Lower lobe of right lung (tissue), 2 donors: ENCODE measurements around the gene HCN1. TPM values are rescaled to one million over a fixed set of nuclear protein-coding genes. Genes with fewer than 3 reads are reported as not detected.

Experiments
- ATAC-seq, 2 donors: fragments of 200-7000 bp; cut with Tn5 transposase; one replicate each; pipeline ENCODE4 v1.9.1; 2020 to 2022; ENCODE audit warnings: mild to moderate bottlenecking in 2 of 2, moderate library complexity in 2 of 2
- DNase-seq: peaks from one replicate; pipeline ENCODE4 v3.0.0-alpha.2; 2020
- H3K27ac ChIP-seq: fragments of 200-600 bp; one replicate; pipeline ENCODE4 v1.8.0; 2022
- H3K27me3 ChIP-seq: fragments of 200-600 bp; one replicate; pipeline ENCODE4 v1.8.0; 2022; ENCODE audit warnings: low read depth
- H3K36me3 ChIP-seq: fragments of 200-600 bp; one replicate; pipeline ENCODE4 v1.8.0; 2022; ENCODE audit warnings: mild to moderate bottlenecking
- H3K4me1 ChIP-seq: fragments of 200-600 bp; one replicate; pipeline ENCODE4 v1.8.0; 2022
- H3K4me3 ChIP-seq: fragments of 200-600 bp; one replicate; pipeline ENCODE4 v1.8.0; 2022; ENCODE audit warnings: mild to moderate bottlenecking
- H3K9me3 ChIP-seq: fragments of 200-600 bp; one replicate; pipeline ENCODE4 v1.8.0; 2022
- intact Hi-C: fragments of 100-400 bp; cut with DNase I; formaldehyde crosslinking; loops from one replicate; pipeline ENCODE4 v1.11.0; 2022
- total RNA-seq: library from RNA; stranded (reverse); fragmentation: NEBNext Ultra II Directional; extraction: Animal tissue kit (Norgen Biotek cat#: 25700); gene quantifications from one replicate; pipeline ENCODE4 v1.2.1, GENCODE V29; 2021
- TF ChIP-seq, protein P1 (sequence below): fragments of 200-600 bp; IDR thresholded peaks from one replicate; pipeline ENCODE4 v1.8.0; 2022; ENCODE audit warnings: antibody characterized with exemption, mild to moderate bottlenecking
- donor health status: DM: no; HTN: yes; CAD: no; lungs with severe emphysema.

HCN1 gene
- total RNA-seq, 1 donor from 2014 or later: not detected

DNA sequence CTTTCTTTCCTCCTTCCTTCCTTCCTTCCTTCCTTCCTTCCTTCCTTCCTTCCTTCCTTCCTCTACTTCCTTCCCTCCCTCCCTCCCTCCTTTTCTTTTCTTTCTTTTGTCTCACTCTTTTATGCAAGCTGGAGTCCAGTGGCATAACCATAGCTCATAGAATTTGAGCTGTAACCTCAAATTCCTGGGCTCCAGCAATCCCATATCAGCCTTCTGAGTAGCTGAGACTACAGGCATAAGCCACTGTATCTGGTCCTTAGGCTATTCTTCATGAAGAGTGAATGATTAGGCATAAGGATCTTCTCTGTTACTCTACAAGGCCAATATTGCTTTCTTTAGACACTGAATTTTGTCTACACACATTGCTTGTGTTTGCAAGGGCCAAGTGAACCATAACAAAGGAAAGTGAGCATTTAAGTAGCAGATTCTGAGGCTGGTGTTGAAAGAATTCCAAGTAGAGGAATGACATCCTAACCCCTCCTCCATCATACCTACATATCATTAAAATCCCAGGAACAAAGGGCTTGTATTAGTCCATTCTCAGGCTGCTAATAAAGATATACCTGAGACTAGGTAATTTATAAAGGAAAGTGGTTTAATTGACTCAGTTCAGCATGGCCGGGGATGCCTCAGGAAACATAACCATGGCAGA is 293.2 kb downstream of the HCN1 start:
- DNase-seq (no peak), ATAC-seq (no peak)
- Histone ChIP-seq H3K27ac (no peak overlapping the region), H3K4me1 (no peaks in the 10 kb centered on the region), H3K4me3 (no peak overlapping the region), H3K36me3 (no peaks in the 10 kb centered on the region), H3K9me3 (no peaks in the 10 kb centered on the region), H3K27me3 (no peaks in the 10 kb centered on the region)
- TF ChIP-seq, protein P1, sequence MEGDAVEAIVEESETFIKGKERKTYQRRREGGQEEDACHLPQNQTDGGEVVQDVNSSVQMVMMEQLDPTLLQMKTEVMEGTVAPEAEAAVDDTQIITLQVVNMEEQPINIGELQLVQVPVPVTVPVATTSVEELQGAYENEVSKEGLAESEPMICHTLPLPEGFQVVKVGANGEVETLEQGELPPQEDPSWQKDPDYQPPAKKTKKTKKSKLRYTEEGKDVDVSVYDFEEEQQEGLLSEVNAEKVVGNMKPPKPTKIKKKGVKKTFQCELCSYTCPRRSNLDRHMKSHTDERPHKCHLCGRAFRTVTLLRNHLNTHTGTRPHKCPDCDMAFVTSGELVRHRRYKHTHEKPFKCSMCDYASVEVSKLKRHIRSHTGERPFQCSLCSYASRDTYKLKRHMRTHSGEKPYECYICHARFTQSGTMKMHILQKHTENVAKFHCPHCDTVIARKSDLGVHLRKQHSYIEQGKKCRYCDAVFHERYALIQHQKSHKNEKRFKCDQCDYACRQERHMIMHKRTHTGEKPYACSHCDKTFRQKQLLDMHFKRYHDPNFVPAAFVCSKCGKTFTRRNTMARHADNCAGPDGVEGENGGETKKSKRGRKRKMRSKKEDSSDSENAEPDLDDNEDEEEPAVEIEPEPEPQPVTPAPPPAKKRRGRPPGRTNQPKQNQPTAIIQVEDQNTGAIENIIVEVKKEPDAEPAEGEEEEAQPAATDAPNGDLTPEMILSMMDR: no peak
- intact Hi-C loops: no loop called here

DNA sequence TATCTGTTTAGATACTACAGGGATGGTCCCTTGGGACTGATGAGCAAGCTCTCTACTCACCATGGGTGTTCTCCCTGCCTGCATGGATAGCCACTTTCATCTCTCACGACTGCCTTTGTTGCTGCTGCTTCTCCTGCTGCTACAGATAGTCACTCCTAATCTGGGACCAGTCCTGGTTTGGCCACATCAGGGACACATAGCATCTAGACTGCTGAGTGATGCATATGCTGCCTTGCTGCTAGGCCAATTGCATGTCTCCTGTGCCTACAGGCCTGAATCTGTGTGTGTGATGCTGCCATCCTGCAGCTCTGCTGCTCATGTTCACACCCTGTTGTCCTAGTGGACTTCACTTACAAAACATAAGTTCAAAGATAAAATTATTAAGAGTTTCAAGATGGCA is 297.1 kb downstream of the HCN1 start:
- TF ChIP-seq, protein P1: no peak
- Histone ChIP-seq H3K4me1 (no peaks in the 10 kb centered on the region), H3K27me3 (no peaks in the 10 kb centered on the region), H3K4me3 (no peak overlapping the region), H3K27ac (no peak overlapping the region), H3K9me3 (no peaks in the 10 kb centered on the region), H3K36me3 (no peaks in the 10 kb centered on the region)
- no peak for ATAC-seq
- DNase-seq: no peak
- intact Hi-C loops: no loop called here

DNA sequence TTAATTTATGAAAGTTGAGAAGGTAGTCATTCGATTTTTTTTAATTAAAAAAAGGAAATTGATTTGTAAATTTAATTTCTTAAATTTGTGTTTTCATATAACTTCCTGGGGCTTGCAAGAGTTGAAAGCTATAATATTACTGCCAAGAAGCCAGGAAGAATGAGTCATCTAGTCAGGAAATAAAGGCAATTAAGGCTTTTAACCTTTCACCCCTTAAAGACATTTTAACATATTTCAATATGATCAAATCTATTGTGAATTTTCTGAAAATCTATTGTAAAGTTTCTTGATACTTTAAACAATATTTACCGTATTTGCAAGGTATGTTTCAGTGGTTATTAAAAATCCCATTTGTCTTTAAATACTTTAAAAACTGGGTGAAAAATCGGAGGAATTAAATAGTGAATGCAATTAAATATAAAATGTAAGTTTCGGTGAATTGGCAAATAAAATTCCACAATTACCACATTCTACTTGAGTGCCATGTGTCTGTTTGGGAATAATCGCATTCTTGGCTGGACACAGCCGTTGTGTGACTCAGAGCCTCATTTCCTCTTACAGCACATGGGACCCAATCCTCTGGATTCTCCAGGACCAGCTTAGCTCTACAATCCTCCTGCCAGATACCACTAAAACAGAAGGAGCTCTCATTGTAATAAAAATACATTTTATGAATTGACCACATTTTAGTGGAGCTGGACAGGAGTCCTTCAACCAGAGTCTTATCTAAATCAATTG is 310.7 kb downstream of the HCN1 start:
- TF ChIP-seq, protein P1: no peak
- DNase-seq: no peak
- no peak for ATAC-seq
- no peaks in the 10 kb centered on the region for H3K9me3 ChIP-seq
- H3K36me3 ChIP-seq: no peaks in the 10 kb centered on the region
- H3K4me1 ChIP-seq: no peaks in the 10 kb centered on the region
- intact Hi-C loops: no loop called here
- H3K27ac ChIP-seq: no peak overlapping the region
- no peak overlapping the region for H3K4me3 ChIP-seq
- H3K27me3 ChIP-seq: no peaks in the 10 kb centered on the region

DNA sequence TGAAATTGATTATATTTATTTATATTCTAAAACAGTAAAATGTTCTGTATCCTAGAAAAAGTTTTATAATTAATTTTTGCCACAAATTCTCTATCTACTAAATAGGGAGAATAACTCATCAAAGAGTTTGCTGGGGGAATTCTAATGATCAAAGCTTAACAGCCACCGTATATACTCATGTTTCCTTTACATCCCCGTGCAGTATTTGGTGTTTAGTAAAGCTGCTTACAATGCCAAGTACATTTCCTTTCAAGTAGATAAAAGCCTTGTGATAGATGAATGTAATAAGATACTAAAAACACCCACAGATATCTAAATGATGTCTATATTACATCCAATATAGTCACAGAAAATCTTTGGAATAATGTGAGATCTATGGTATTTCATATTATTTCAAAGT is 312.2 kb downstream of the HCN1 start:
- ATAC-seq (no peak), DNase-seq (no peak)
- no peaks in the 10 kb centered on the region for H3K4me1 ChIP-seq
- TF ChIP-seq, protein P1: no peak
- H3K27ac ChIP-seq: no peak overlapping the region
- intact Hi-C loops: no loop called here
- no peaks in the 10 kb centered on the region for H3K27me3 ChIP-seq
- no peaks in the 10 kb centered on the region for H3K9me3 ChIP-seq
- no peaks in the 10 kb centered on the region for H3K36me3 ChIP-seq
- no peak overlapping the region for H3K4me3 ChIP-seq

DNA sequence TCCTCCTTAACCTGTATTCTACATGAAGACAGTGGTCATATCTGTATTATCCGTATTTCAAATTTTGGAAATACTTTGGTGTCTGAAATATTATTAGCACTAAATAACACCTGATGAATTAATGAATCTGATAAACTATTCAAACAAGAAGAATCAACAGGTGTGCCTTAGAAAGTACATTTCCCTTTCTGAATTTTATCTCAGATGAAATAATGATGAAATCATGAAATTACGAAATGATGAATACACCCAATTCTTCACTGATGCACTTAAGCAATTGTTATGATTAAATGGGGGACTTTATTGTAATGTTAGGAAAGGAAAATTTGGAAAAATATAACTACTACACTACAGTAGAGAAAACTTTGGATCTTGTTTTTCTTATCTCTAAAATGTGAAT is 313.6 kb downstream of the HCN1 start:
- Histone ChIP-seq H3K4me3 (no peak overlapping the region), H3K27ac (no peak overlapping the region), H3K36me3 (no peaks in the 10 kb centered on the region), H3K9me3 (no peaks in the 10 kb centered on the region), H3K27me3 (no peaks in the 10 kb centered on the region), H3K4me1 (no peaks in the 10 kb centered on the region)
- ATAC-seq (no peak), DNase-seq (no peak)
- intact Hi-C loops: no loop called here
- TF ChIP-seq, protein P1: no peak
